ENCODE measurements around the gene MTHFD1L.

DNA sequence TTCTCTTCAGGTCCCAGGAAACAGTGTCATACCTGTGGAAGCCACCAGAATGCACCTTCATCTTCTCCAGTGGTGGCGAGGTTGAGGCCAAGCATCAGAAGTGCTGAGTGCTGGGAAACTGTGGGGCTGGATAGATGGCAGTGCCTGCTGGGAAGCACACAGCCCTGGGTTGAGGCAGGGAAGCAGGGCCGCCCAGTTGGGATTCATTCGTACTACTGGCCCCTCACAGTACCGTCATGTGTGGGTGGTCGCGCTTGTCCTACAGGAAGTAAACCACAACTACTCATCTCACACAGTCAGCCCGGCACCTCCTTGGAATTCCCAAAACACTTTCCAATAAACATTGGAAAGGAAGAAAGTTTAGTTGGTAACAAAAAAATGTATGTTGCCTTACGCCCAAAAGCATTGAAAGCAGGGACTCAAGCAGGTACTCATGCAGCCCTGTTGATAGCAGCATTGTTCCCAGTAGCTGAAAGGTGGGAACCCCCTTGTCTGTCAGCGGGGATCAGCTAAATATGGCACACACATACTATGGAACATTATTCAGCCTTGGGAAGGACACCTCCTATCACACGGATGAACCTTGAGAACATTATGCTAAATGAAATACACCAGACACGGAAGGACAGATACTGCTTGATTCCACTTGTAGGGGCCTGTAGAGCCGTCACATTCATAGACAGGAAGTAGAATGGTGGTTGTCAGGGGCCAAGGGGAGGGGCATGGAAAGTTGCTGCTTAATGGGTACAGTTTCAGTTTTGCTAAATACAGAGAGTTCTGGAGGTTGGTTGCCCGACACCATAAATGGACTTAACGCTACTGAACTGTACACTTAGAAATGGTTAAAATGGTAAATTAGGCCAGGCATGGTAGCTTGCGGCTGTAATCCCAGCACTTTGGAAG, 162.7 kb downstream of the MTHFD1L start:
- TF ChIP-seq ZNF274 (IDR thresholded peaks at IDR 0.05; ENCODE audit: low read depth, low read length): no peak
- TF ChIP-seq YY1 (IDR thresholded peaks at IDR 0.05; ENCODE audit: insufficient read depth, insufficient read length): no peak
- TF ChIP-seq SUZ12 (IDR thresholded peaks at IDR 0.05; ENCODE audit: extremely low read depth, insufficient read depth, insufficient read length): no peak

Measured in NT2/D1 (cell line).